ENCODE data around the gene NPY4R2. TPM values are rescaled to one million over a fixed set of nuclear protein-coding genes. Genes with fewer than 3 reads are reported as not detected.

The NPY4R2 gene
- polyA plus RNA-seq, 2 donors: 0.04 TPM; not detected in 1

Other genes starting within 250 kb of the NPY4R2 start
- 1 to 10 TPM in 1 of 2 donors, under 1 TPM in 1; 0.67 to 1.3 TPM for gene SYT15B, start 155.1 kb upstream of the NPY4R2 start, polyA plus RNA-seq
- not detected for gene FAM25C, start 81.1 kb downstream of the NPY4R2 start, polyA plus RNA-seq

Measured in esophagus (tissue), 2 donors.